Measurements from ENCODE around the gene DROSHA. TPM values are rescaled to one million over a fixed set of nuclear protein-coding genes. Genes with fewer than 3 reads are reported as not detected.

Gene DROSHA
- total RNA-seq, 2 donors from 2014 or later, result 71.5 to 105 TPM

GRCh38 chr5:31476738-31477141, 55.2 kb downstream of the DROSHA start:
- no peaks in the 10 kb centered on the region for H3K9me3 Mint-ChIP-seq
- no peak for ATAC-seq
- H3K27ac Mint-ChIP-seq, result no peak overlapping the region
- H3K27me3 Mint-ChIP-seq, result no peaks in the 10 kb centered on the region
- peaks cover 20% of the 10 kb centered on the region for H3K36me3 Mint-ChIP-seq
- DNase-seq (ENCODE audit: low spot score), result no peak
- no peaks in the 10 kb centered on the region for H3K4me1 Mint-ChIP-seq (ENCODE audit: low read depth in 2 of 2)
- no peak overlapping the region for H3K4me3 Mint-ChIP-seq

GRCh38 chr5:31471916-31472315, 60.0 kb downstream of the DROSHA start:
- ATAC-seq (no peak), DNase-seq (ENCODE audit: low spot score) (no peak)
- no peak overlapping the region for H3K4me3 Mint-ChIP-seq
- no peaks in the 10 kb centered on the region for H3K27me3 Mint-ChIP-seq
- H3K4me1 Mint-ChIP-seq (ENCODE audit: low read depth in 2 of 2), result no peaks in the 10 kb centered on the region
- H3K27ac Mint-ChIP-seq, result no peak overlapping the region
- H3K36me3 Mint-ChIP-seq, result peaks cover 11% of the 10 kb centered on the region
- no peaks in the 10 kb centered on the region for H3K9me3 Mint-ChIP-seq

- no peaks in the 10 kb centered on the region for H3K9me3 Mint-ChIP-seq
- peaks cover 11% of the 10 kb centered on the region for H3K36me3 Mint-ChIP-seq
- no peaks in the 10 kb centered on the region for H3K27me3 Mint-ChIP-seq
- H3K4me1 Mint-ChIP-seq (ENCODE audit: low read depth in 2 of 2), result no peaks in the 10 kb centered on the region
- no peak overlapping the region for H3K27ac Mint-ChIP-seq
- DNase-seq (ENCODE audit: low spot score), result no peak
- ATAC-seq, result no peak
- H3K4me3 Mint-ChIP-seq, result no peak overlapping the region
Observed at GRCh38 chr5:31471040-31471439, 60.9 kb downstream of the DROSHA start.

DNA sequence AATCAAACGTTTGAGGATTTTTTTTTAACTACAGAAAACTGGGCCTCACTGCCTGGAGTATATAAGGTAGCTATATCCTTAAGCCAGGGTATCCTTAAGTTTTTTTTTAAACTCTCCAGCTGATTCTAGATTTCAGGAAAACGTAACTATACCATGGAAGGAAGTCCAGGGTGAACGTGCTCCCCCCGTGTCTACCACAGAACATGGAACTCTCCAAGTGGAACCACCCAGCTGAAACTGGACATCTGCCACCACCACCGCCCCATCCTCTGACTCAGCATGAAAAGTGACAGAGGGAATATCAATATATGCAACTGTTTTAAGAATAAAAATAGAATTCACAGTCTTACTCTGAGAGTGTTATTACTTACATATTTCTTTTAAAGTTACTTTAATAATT, 61.3 kb downstream of the DROSHA start:
- no peak for ATAC-seq
- H3K27me3 Mint-ChIP-seq, result no peaks in the 10 kb centered on the region
- no peaks in the 10 kb centered on the region for H3K9me3 Mint-ChIP-seq
- H3K36me3 Mint-ChIP-seq, result peaks cover 11% of the 10 kb centered on the region
- no peak for DNase-seq (ENCODE audit: low spot score)
- H3K4me1 Mint-ChIP-seq (ENCODE audit: low read depth in 2 of 2), result no peaks in the 10 kb centered on the region
- no peak overlapping the region for H3K4me3 Mint-ChIP-seq
- H3K27ac Mint-ChIP-seq, result no peak overlapping the region

DNA sequence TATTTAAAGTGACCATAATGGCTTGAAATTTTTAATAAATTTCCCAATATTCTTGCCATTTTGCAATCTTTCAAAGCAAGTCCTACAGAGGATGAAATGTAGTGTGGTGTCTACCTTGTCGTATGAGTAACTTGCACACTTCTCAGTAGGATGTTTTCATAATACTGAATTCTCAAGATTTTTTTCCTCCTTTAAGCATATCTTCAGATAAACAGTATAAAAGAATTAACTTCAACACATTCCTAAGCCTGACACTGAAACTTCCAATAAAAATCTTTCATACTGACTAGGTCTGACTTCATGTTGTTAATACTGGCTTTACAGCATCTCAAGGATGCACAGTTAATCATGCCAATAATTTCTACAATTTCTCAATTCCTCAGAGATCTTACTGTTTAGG, 62.0 kb downstream of the DROSHA start:
- Mint-ChIP-seq H3K27me3 (no peaks in the 10 kb centered on the region), H3K9me3 (no peaks in the 10 kb centered on the region), H3K4me3 (no peak overlapping the region), H3K4me1 (ENCODE audit: low read depth in 2 of 2) (no peaks in the 10 kb centered on the region), H3K27ac (no peak overlapping the region), H3K36me3 (peaks cover 14% of the 10 kb centered on the region)
- no peak for DNase-seq (ENCODE audit: low spot score)
- no peak for ATAC-seq

- Mint-ChIP-seq H3K9me3 (no peaks in the 10 kb centered on the region), H3K4me1 (ENCODE audit: low read depth in 2 of 2) (no peaks in the 10 kb centered on the region), H3K27ac (no peak overlapping the region), H3K36me3 (peaks cover 16% of the 10 kb centered on the region), H3K27me3 (no peaks in the 10 kb centered on the region), H3K4me3 (no peak overlapping the region)
- ATAC-seq (no peak), DNase-seq (ENCODE audit: low spot score) (no peak)
Observed at GRCh38 chr5:31469466-31469865, 62.4 kb downstream of the DROSHA start.

- H3K27me3 Mint-ChIP-seq, result no peaks in the 10 kb centered on the region
Observed at GRCh38 chr5:31465291-31465690, 66.6 kb downstream of the DROSHA start.

GRCh38 chr5:31464081-31464480, 67.8 kb downstream of the DROSHA start:
- H3K27ac Mint-ChIP-seq, result no peak overlapping the region
- DNase-seq (ENCODE audit: low spot score) (no peak), ATAC-seq (no peak)
- H3K4me3 Mint-ChIP-seq, result no peak overlapping the region
- H3K9me3 Mint-ChIP-seq, result no peaks in the 10 kb centered on the region
- H3K4me1 Mint-ChIP-seq (ENCODE audit: low read depth in 2 of 2), result no peaks in the 10 kb centered on the region
- no peaks in the 10 kb centered on the region for H3K27me3 Mint-ChIP-seq
- peaks cover 53% of the 10 kb centered on the region for H3K36me3 Mint-ChIP-seq

More at GRCh38 chr5:31465291-31465690, 66.6 kb downstream of the DROSHA start:
- Mint-ChIP-seq H3K4me3 (no peak overlapping the region), H3K4me1 (ENCODE audit: low read depth in 2 of 2) (no peaks in the 10 kb centered on the region), H3K36me3 (peaks cover 40% of the 10 kb centered on the region), H3K27ac (no peak overlapping the region), H3K9me3 (no peaks in the 10 kb centered on the region)
- DNase-seq (ENCODE audit: low spot score), result no peak
- no peak for ATAC-seq

GRCh38 chr5:31463351-31463750, 68.5 kb downstream of the DROSHA start:
- DNase-seq (ENCODE audit: low spot score) (no peak), ATAC-seq (no peak)
- Mint-ChIP-seq H3K4me3 (no peak overlapping the region), H3K4me1 (ENCODE audit: low read depth in 2 of 2) (no peaks in the 10 kb centered on the region), H3K36me3 (peaks cover 54% of the 10 kb centered on the region), H3K27ac (no peak overlapping the region), H3K27me3 (no peaks in the 10 kb centered on the region), H3K9me3 (no peaks in the 10 kb centered on the region)

DNA sequence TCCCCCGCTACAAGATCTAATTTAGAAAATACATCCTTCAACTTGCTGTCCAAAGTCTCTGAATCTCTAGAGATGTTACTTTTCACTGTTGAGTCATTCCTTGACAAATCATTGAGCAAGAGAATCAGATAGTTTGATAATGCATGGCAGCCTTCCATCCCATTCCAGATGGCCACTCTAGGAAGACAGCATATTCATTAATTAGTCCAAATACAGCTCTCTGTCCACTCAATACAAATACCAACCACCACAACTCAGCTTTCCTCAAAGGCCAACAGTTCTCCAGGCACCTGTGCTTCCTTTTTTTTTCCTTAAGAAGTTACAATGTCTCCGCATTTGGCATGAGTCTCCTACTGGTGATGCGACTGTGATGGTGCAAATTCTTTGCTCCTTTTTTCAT, 72.3 kb downstream of the DROSHA start:
- DNase-seq (ENCODE audit: low spot score) (no peak), ATAC-seq (no peak)
- Mint-ChIP-seq H3K27ac (no peak overlapping the region), H3K4me1 (ENCODE audit: low read depth in 2 of 2) (no peaks in the 10 kb centered on the region), H3K9me3 (peaks cover 3% of the 10 kb centered on the region), H3K36me3 (peaks cover 75% of the 10 kb centered on the region), H3K4me3 (no peak overlapping the region), H3K27me3 (no peaks in the 10 kb centered on the region)

- no peak overlapping the region for H3K27ac Mint-ChIP-seq
- no peaks in the 10 kb centered on the region for H3K27me3 Mint-ChIP-seq
- DNase-seq (ENCODE audit: low spot score) (no peak), ATAC-seq (no peak)
- H3K36me3 Mint-ChIP-seq, result peaks cover 45% of the 10 kb centered on the region
- no peak overlapping the region for H3K4me3 Mint-ChIP-seq
- no peaks in the 10 kb centered on the region for H3K4me1 Mint-ChIP-seq (ENCODE audit: low read depth in 2 of 2)
- peaks cover 3% of the 10 kb centered on the region for H3K9me3 Mint-ChIP-seq
Observed at GRCh38 chr5:31455172-31455571, 76.7 kb downstream of the DROSHA start.

- Mint-ChIP-seq H3K36me3 (peaks cover 40% of the 10 kb centered on the region), H3K27me3 (no peaks in the 10 kb centered on the region), H3K9me3 (peaks cover 3% of the 10 kb centered on the region), H3K4me1 (ENCODE audit: low read depth in 2 of 2) (no peaks in the 10 kb centered on the region), H3K27ac (no peak overlapping the region), H3K4me3 (no peak overlapping the region)
- ATAC-seq (no peak), DNase-seq (ENCODE audit: low spot score) (no peak)
Observed at GRCh38 chr5:31453522-31453921, 78.4 kb downstream of the DROSHA start.

DNA sequence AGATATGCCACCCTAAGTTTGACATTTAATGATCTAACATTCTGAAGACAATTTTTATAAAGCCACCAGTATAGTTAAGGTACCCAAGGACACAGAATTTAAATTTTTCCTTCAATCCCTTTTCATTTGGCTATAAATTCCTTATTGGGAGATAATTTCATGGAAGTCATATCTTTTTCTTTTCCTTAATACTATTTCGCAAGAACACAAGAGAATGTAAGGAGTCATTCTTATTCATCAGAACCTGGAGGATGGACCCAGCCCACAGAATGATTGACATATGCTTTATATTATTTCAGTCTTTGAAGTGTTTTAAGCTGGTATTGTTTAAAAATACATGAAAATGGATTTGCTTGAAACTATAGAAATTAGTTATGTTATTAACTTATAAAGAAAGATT, 79.6 kb downstream of the DROSHA start:
- Mint-ChIP-seq H3K4me3 (no peak overlapping the region), H3K9me3 (peaks cover 3% of the 10 kb centered on the region), H3K27me3 (no peaks in the 10 kb centered on the region), H3K36me3 (peaks cover 38% of the 10 kb centered on the region), H3K4me1 (ENCODE audit: low read depth in 2 of 2) (no peaks in the 10 kb centered on the region), H3K27ac (no peak overlapping the region)
- no peak for ATAC-seq
- DNase-seq (ENCODE audit: low spot score), result no peak

- no peak overlapping the region for H3K27ac Mint-ChIP-seq
- no peak overlapping the region for H3K4me3 Mint-ChIP-seq
- DNase-seq (ENCODE audit: low spot score) (no peak), ATAC-seq (no peak)
- H3K4me1 Mint-ChIP-seq (ENCODE audit: low read depth in 2 of 2), result no peaks in the 10 kb centered on the region
- H3K9me3 Mint-ChIP-seq, result no peaks in the 10 kb centered on the region
- H3K27me3 Mint-ChIP-seq, result no peaks in the 10 kb centered on the region
- peaks cover 33% of the 10 kb centered on the region for H3K36me3 Mint-ChIP-seq
Observed at GRCh38 chr5:31449962-31450361, 81.9 kb downstream of the DROSHA start.

DNA sequence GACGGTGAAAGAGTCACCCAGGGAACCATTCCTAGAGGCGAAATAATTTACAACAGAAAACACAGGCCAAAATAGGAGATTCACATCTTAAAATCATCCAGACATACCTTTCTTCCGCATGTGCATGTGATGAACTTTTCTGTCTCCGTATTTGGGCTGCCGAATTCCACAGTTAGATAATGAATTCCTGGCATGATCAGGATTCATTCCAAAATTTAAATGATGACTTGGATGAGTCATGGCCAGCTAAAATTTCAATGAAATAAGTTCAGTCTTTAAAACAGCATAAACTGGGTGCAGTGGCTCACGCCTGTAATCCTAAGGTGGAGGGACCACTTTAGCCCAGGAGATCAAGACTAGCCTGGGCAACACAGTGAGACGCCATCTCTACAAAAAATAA, 82.7 kb downstream of the DROSHA start:
- no peak for DNase-seq (ENCODE audit: low spot score)
- H3K9me3 Mint-ChIP-seq, result no peaks in the 10 kb centered on the region
- no peak overlapping the region for H3K27ac Mint-ChIP-seq
- H3K36me3 Mint-ChIP-seq, result peaks cover 36% of the 10 kb centered on the region
- ATAC-seq, result no peak
- no peak overlapping the region for H3K4me3 Mint-ChIP-seq
- no peaks in the 10 kb centered on the region for H3K27me3 Mint-ChIP-seq
- peaks cover 0 to 2% of the 10 kb centered on the region in 2 donors for H3K4me1 Mint-ChIP-seq (ENCODE audit: low read depth in 2 of 2)
